Fibroblast of skin of right quadriceps (primary cell): ENCODE results near the gene SMTNL2.

Experiments used
- DNase-seq: peaks from one replicate; pipeline ENCODE4 v3.0.0-alpha.2; 2013

SMTNL2 gene

DNA sequence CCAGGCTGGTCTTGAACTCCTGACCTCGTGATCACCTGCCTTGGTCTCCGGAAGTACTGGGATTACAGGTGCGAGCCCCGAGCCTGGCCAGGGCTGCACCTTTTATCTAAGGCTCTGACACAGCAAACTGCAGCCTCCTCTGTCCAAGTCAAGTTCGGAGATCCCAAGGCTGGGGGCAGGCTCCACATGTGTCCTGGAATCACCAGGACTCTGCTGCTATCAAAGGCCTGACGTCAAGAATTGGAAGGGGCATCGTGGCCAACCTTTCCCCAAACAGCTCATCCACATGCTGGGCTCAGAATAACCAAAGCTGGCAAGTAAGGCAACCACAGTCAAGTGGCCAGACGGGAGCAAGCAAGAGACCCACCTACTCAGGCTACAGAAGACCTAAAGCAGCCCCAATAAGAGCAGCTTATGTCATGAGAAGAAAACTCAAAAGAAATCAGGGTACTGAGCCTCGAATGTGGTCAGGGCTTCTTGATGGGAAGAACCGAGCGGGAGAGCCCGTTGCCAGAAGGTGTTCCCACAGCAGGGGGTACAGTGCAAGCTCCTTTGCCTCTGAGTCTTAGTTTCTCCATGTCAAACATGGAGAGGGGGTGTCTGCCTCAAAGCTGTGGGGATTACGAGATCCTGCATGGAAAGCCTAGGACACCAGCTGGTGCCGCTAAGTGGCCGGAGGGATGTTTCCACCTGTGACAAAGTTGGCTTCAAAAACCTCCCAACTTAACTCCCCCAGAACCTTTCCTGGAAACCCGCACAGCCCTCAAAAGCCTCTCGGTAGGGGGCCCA, 37.0 kb upstream of the SMTNL2 start:
- no peak for DNase-seq

DNA sequence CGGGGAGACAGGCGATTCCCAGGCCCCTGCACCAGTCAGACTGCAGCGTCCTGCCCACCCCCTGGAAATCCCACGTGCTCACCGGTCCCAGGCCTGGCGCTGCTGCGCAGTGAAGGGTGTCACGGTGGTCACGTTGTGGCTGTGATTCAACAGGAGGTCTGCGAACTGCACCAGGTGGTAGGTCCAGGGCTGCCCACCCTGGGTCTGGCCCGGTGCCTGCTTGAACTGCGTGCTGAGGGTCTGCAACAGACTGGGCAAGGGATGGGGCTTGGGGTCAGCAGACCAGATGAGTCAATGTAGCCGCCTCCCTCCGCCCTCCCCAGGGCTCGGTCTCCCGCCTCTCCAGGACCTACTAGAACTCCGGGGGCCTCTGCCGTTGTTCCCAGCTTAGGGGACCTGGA, 36.3 kb upstream of the SMTNL2 start:
- no peak for DNase-seq

GRCh38 chr17:4548721-4549531, 35.4 kb upstream of the SMTNL2 start:
- peak; percentile 33 for DNase-seq

GRCh38 chr17:4549781-4550533, 34.4 kb upstream of the SMTNL2 start:
- no peak for DNase-seq

DNA sequence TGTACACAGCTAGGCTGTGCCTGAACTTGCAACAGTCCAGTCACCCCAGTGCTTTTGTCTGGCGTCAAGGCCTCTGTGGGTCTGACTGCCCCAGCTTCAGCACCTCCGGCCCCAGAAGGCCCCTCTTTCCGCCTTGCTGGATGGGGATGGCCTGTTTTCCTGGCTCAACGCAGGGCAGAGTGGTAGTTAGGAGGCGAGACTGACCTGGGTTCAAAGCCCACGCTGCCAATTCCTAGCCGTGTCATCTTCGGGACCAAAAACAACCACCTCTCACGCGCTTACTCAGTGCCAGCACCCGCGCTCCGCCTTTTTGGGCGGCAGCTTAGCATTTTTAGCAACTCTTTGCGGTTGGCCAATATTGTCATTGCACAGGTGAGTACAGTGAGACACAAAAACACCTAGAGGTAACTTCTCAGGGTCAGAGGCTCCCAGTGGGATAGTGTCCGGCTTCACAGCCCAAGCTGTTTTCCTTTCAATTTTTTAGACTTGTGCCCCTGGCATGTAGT, 33.7 kb upstream of the SMTNL2 start:
- no peak for DNase-seq

DNA sequence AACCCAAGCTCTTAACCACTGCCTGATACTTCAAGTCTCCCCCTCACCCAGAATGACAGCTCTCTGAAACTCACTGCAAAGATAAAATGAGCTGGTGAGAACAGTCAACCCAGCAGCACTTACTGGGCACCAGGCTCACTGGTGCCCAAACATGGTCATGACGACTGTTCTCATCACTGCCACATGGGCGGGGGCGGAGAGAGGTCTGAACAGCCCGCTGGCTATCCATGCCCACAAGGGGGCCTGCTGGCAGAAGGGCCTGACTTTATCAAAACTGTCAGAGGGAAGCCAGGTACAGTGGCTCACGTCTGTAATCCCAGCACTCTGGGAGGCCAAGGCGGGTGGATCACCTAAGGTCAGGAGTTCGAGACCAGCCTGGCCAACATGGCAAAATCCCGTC, 33.2 kb upstream of the SMTNL2 start:
- no peak for DNase-seq

GRCh38 chr17:4551796-4552525, 32.4 kb upstream of the SMTNL2 start:
- DNase-seq, result no peak

DNA sequence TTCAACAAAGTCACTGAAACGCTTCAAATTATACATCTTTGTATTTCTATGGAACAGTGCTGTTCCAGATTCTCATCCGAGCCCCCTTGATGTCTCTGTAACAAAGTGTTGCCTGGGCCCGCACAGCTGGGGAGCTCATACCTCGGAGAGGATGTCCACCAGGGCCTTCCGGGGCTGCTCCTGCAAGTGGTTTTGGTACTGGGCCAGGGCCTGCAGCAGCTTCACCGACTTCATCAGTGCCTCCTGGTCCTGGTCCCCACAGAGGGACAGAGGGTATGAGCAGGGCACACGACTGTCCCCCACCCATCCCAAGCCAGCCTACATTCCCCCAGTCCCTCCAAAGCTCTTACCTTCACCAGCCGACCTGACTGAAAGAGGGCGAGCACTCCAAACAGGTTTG, 30.7 kb upstream of the SMTNL2 start:
- DNase-seq, result no peak

DNA sequence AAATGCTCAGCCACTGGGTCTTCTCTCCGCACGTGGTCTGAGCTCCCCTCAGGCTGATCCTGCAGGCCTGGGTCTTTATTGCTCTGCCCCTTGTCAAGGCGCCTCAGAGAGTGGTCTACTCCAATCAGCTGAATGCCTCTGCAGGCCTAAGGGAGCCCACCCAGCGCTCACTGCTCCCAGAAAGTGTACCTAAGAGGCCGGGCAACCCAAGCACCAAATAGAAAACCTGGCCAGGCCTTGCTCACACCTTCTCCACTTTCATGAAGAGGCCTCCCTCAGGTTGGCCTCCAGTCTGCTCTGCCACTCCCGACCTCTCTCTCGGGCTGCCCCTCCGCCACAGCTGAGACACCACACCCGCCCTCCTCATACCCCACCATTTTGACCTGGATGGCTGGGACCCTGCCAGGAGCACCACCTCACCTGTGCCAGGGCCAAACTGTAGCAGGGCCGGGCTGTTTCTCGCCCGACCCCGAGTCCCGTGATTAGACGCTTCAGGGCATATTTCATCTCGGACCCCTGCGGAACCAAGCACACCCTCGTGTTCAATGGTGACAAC, 29.8 kb upstream of the SMTNL2 start:
- no peak for DNase-seq

- peak; percentile 93 for DNase-seq
Measured at GRCh38 chr17:4554997-4555799, 29.1 kb upstream of the SMTNL2 start, which contains the start of gene MYBBP1A. Gene MYBBP1A, minus strand, starts transcription at chr17:4555384. Its CDS starts 60 bp downstream, at chr17:4555324.

- DNase-seq, result no peak
Measured at GRCh38 chr17:4555873-4556759, 28.2 kb upstream of the SMTNL2 start.

- no peak for DNase-seq
Measured at GRCh38 chr17:4556996-4557395, 27.3 kb upstream of the SMTNL2 start.

DNA sequence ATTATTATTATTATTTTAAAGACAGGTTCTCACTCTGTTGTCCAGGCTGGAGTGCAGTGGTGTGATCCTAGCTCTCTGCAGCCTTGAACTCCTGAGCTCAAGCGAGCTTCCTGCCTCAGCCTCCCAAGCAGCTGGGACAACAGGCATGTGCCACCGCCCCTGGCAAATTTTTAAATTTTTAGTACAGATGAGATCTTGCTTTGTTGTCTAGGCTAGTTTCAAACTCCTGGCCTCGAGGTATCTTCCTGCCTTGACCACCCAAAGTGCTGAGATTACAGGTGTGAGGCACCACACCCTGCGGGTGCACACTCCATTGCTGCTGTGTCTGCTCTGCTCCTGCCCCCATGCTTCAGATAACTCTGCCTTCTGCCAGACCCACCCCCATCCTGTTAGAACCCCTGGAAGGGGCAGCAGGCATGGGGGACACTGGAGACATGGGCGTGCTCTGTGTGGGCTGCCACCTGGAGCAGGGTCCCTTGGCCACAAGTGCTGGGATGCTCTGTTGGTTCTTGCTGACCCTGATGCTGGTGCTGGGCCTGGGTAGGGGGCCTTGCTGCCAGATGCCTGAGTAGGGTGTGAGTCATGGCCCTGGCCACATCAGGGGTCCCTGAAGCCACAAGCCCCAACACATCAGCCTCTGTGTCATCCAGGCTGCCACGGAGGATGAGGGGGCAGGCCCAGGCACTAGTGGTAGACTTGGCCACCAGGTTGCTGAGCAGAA, 26.5 kb upstream of the SMTNL2 start:
- DNase-seq, result no peak

DNA sequence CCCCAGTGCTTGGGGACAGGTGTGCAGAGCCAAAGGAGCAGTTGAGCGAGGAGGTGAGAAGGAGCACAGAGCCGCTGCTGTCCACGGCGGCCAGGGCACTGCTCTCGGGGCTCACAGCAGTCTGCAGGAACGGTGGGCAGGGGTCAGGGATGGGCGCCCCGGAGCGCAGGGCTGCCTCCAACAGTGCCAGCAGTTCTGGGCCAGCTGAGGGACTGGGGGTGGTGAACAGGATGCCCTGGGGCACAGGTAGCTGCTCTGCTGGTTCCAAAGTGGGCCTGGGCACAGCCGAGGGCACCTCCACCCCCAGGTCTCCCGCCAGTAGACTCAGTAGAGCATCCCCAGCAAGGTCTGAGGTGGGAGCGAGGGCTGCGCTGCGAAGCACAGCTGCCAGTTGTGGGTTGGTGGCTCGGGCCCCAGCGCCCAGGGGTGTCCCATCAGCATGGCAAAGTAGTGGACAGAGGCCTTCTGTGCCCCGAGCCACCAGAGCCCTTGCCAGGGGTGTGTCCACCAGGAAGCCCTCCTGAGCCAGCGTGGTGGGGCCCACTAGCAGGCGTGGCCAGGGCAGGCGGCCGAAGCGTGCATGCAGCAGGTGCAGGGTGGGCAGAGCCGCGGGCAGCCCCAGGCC, 25.9 kb upstream of the SMTNL2 start:
- DNase-seq, result no peak

- no peak for DNase-seq
Measured at GRCh38 chr17:4559139-4559791, 25.1 kb upstream of the SMTNL2 start.

DNA sequence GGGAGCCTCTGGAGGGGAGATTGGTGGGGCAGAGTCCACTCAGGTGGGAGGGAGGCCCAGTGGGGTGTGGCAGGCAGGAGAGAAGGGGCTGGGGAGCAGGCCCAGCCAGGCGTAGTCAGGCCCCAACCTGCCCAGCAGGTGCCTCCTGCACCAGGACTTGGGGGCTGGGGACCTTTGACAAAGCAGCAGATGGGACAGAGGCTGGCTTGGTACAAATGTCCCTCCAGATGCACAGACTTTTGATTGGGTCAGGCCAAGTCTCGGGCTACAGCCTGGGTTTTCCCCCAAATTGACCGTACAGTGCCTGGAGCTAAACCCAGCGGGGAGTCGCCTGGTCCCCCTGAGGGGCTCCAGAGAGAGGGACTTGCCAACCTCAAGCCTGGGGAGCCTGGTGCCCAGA, 24.4 kb upstream of the SMTNL2 start:
- no peak for DNase-seq

DNA sequence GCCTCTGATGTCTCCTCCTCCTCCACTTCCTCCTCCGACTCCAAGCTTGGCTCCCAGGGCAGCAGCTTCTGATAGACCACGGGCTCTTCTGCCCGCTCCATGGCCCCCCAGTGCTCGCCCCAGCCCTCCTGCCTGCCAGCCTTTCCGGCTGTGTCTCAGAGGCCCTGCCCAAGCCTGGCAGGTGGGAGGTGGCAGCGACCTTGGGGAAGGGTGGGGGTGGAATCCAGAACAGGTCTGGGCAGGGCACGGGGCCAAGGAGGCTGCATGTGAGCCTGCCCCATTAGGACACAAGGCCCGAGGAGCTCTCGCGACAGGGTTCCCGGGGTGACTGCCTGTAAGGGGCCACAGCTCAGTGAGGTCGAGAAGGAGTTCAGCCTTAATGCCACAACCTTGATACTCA, 23.9 kb upstream of the SMTNL2 start, which contains the start of gene GGT6:
GGT6 (minus strand) TSS at position 157 of the 400 bp plus-strand sequence; CDS start at position 101, 56 bp downstream.
- DNase-seq, result no peak

- DNase-seq, result no peak
Measured at GRCh38 chr17:4560837-4561256, 23.5 kb upstream of the SMTNL2 start.
